ENCODE data around the gene HS3ST4. TPM values are rescaled to one million over a fixed set of nuclear protein-coding genes. Genes with fewer than 3 reads are reported as not detected.

The HS3ST4 gene
- total and polyA plus RNA-seq, 2 experiments from 2014 or later, result 0.44 to 2.1 TPM

DNA sequence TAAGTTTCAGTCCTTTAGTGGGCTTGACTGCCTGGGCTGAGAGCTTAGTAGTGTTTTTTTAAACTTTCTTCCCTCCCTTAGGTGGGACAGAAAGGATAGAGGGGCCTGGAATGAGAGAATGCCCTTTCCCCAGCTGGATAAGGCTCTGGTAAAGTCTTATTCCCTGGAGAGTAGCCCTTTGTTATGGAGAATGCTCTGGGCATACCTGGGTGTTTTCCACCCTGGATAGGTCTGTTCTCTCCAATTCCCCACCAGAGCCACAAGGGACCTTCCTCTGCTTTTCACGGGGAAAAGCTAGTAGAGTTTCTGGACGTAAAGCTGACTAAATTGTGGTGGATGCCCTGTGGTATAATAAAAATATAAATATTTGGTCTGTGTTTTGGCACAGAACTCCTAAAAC lies 164.1 kb downstream of the HS3ST4 start:
- H3K4me3 Mint-ChIP-seq, result peak overlapping the region; percentile 8; the same call in 1 of the 3 replicates
- DNase-seq (ENCODE audit: low spot score), result peak; percentile 84

More for the DNA sequence above, 164.1 kb downstream of the HS3ST4 start:
- Mint-ChIP-seq H3K4me1 (peaks cover 43% of the 10 kb centered on the region), H3K27ac (peak overlapping the region; percentile 90), H3K9me3 (peaks cover 84% of the 10 kb centered on the region), H3K36me3 (ENCODE audit: low read depth) (peaks cover 13% of the 10 kb centered on the region; the same call in 2 of the 3 replicates), H3K27me3 (ENCODE audit: insufficient read depth, low read depth, poor library complexity) (peaks cover 7% of the 10 kb centered on the region)
- Histone ChIP-seq H3K27me3 (ENCODE audit: insufficient read depth) (no peaks in the 10 kb centered on the region), H3K9me2 (ENCODE audit: insufficient read depth) (no peaks in the 10 kb centered on the region), H3K79me2 (replicated peaks; ENCODE audit: insufficient read depth) (no peaks in the 10 kb centered on the region), H4K20me1 (replicated peaks; ENCODE audit: insufficient read depth) (no peaks in the 10 kb centered on the region), H3K4me2 (peak overlapping the region; percentile 49), H3K4me1 (ENCODE audit: insufficient read depth) (peaks cover 30% of the 10 kb centered on the region), H3K4me3 (peak overlapping the region; percentile 16; the same call in 1 of the 2 replicates), H3K36me3 (ENCODE audit: insufficient read depth) (no peaks in the 10 kb centered on the region), H2AFZ (no peak overlapping the region), H3F3A (replicated peaks; ENCODE audit: low read depth) (no peaks in the 10 kb centered on the region), H3K27ac (ENCODE audit: low read depth) (peak overlapping the region; percentile 88)
- TF ChIP-seq JUNB (IDR thresholded peaks at IDR 0.05; ENCODE audit: unreplicated experiment), result no peak
- TF ChIP-seq, protein P1, sequence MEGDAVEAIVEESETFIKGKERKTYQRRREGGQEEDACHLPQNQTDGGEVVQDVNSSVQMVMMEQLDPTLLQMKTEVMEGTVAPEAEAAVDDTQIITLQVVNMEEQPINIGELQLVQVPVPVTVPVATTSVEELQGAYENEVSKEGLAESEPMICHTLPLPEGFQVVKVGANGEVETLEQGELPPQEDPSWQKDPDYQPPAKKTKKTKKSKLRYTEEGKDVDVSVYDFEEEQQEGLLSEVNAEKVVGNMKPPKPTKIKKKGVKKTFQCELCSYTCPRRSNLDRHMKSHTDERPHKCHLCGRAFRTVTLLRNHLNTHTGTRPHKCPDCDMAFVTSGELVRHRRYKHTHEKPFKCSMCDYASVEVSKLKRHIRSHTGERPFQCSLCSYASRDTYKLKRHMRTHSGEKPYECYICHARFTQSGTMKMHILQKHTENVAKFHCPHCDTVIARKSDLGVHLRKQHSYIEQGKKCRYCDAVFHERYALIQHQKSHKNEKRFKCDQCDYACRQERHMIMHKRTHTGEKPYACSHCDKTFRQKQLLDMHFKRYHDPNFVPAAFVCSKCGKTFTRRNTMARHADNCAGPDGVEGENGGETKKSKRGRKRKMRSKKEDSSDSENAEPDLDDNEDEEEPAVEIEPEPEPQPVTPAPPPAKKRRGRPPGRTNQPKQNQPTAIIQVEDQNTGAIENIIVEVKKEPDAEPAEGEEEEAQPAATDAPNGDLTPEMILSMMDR (conservative IDR thresholded peaks at IDR 0.05; ENCODE audit: low read depth in 2 of 2), result no peak
- TF ChIP-seq ZNF114 (CRISPR knock-in tag; IDR thresholded peaks at IDR 0.05), result peak; percentile 55; the same call in 1 of the 2 replicates
- TF ChIP-seq EZH2 (IDR thresholded peaks at IDR 0.05; ENCODE audit: low read depth, unreplicated experiment), result no peak
- TF ChIP-seq POLR2AphosphoS5 (IDR thresholded peaks at IDR 0.05; ENCODE audit: low read depth), result no peak
- TF ChIP-seq, protein P2, sequence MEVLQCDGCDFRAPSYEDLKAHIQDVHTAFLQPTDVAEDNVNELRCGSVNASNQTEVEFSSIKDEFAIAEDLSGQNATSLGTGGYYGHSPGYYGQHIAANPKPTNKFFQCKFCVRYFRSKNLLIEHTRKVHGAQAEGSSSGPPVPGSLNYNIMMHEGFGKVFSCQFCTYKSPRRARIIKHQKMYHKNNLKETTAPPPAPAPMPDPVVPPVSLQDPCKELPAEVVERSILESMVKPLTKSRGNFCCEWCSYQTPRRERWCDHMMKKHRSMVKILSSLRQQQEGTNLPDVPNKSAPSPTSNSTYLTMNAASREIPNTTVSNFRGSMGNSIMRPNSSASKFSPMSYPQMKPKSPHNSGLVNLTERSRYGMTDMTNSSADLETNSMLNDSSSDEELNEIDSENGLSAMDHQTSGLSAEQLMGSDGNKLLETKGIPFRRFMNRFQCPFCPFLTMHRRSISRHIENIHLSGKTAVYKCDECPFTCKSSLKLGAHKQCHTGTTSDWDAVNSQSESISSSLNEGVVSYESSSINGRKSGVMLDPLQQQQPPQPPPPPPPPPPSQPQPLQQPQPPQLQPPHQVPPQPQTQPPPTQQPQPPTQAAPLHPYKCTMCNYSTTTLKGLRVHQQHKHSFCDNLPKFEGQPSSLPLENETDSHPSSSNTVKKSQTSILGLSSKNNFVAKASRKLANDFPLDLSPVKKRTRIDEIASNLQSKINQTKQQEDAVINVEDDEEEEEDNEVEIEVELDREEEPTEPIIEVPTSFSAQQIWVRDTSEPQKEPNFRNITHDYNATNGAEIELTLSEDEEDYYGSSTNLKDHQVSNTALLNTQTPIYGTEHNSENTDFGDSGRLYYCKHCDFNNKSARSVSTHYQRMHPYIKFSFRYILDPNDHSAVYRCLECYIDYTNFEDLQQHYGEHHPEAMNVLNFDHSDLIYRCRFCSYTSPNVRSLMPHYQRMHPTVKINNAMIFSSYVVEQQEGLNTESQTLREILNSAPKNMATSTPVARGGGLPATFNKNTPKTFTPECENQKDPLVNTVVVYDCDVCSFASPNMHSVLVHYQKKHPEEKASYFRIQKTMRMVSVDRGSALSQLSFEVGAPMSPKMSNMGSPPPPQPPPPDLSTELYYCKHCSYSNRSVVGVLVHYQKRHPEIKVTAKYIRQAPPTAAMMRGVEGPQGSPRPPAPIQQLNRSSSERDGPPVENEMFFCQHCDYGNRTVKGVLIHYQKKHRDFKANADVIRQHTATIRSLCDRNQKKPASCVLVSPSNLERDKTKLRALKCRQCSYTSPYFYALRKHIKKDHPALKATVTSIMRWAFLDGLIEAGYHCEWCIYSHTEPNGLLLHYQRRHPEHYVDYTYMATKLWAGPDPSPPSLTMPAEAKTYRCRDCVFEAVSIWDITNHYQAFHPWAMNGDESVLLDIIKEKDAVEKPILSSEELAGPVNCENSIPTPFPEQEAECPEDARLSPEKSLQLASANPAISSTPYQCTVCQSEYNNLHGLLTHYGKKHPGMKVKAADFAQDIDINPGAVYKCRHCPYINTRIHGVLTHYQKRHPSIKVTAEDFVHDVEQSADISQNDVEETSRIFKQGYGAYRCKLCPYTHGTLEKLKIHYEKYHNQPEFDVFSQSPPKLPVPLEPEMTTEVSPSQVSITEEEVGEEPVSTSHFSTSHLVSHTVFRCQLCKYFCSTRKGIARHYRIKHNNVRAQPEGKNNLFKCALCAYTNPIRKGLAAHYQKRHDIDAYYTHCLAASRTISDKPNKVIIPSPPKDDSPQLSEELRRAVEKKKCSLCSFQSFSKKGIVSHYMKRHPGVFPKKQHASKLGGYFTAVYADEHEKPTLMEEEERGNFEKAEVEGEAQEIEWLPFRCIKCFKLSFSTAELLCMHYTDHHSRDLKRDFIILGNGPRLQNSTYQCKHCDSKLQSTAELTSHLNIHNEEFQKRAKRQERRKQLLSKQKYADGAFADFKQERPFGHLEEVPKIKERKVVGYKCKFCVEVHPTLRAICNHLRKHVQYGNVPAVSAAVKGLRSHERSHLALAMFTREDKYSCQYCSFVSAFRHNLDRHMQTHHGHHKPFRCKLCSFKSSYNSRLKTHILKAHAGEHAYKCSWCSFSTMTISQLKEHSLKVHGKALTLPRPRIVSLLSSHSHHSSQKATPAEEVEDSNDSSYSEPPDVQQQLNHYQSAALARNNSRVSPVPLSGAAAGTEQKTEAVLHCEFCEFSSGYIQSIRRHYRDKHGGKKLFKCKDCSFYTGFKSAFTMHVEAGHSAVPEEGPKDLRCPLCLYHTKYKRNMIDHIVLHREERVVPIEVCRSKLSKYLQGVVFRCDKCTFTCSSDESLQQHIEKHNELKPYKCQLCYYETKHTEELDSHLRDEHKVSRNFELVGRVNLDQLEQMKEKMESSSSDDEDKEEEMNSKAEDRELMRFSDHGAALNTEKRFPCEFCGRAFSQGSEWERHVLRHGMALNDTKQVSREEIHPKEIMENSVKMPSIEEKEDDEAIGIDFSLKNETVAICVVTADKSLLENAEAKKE (CRISPR knock-in tag; IDR thresholded peaks at IDR 0.05), result peak; percentile 75; the same call in 1 of the 2 replicates
- TF ChIP-seq, protein P3, sequence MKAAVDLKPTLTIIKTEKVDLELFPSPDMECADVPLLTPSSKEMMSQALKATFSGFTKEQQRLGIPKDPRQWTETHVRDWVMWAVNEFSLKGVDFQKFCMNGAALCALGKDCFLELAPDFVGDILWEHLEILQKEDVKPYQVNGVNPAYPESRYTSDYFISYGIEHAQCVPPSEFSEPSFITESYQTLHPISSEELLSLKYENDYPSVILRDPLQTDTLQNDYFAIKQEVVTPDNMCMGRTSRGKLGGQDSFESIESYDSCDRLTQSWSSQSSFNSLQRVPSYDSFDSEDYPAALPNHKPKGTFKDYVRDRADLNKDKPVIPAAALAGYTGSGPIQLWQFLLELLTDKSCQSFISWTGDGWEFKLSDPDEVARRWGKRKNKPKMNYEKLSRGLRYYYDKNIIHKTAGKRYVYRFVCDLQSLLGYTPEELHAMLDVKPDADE (IDR thresholded peaks at IDR 0.05), result no peak
- ATAC-seq, result peak; percentile 97
